GM03348 (cell line): ENCODE data around the gene ABL1.

Experiments
- DNase-seq: peaks from one replicate; pipeline ENCODE4 v3.0.0; 2012; ENCODE audit warnings: low spot score

The ABL1 gene

GRCh38 chr9:130933114-130934046, 98.3 kb downstream of the ABL1 start:
- DNase-seq, result peak; percentile 78

GRCh38 chr9:130934246-130934645, 99.2 kb downstream of the ABL1 start:
- no peak for DNase-seq

- no peak for DNase-seq
These were observed 99.9 kb downstream of the ABL1 start for GRCh38 chr9:130934702-130935647.

- DNase-seq, result no peak
These were observed 100.7 kb downstream of the ABL1 start for GRCh38 chr9:130935648-130936271.

- peak; percentile 86 for DNase-seq
These were observed 101.4 kb downstream of the ABL1 start for GRCh38 chr9:130936285-130937117.
